Endothelial cell of umbilical vein (primary cell): ENCODE results near the gene SLC13A1. TPM values are rescaled to one million over a fixed set of nuclear protein-coding genes. Genes with fewer than 3 reads are reported as not detected.

Experiments
- BruUV-seq: library from RNA; stranded (reverse); fragments of 400-500 nt; replicated peaks from 2 replicates; lab custom pipeline; 2021; lab: Mats Ljungman, UMichigan
- CTCF ChIA-PET: fragments of 300-600, 350-600 bp; sonication (Branson Sonifier 250); formaldehyde crosslinking; loops from one replicate; lab custom pipeline; 2021; ENCODE audit warnings: antibody characterized with exemption, inconsistent platforms; lab: Charles Lee
- POLR2A ChIA-PET: fragments of 300-600, 350-600 bp; sonication (Branson Sonifier 250); formaldehyde crosslinking; loops from one replicate; lab custom pipeline; 2021; ENCODE audit warnings: antibody characterized with exemption, inconsistent platforms; lab: Charles Lee
- DNase-seq: peaks from one replicate; pipeline ENCODE4 v3.0.0-alpha.2; 2011; ENCODE audit warnings: low read depth, low spot score
- FAIRE-seq: peaks from 2 replicates; lab custom pipeline; 2011; peaks lifted over from hg19 to GRCh38; lab: Jason Lieb, UNC
- H2AFZ ChIP-seq: 2 replicates; pipeline ENCODE4 v1.6.0; 2012; ENCODE audit warnings: low read depth, low read length, control low read depth, inconsistent platforms
- H3K27ac ChIP-seq: 2 replicates; pipeline ENCODE4 v1.5.1; 2011; ENCODE audit warnings: low read depth, mild to moderate bottlenecking, control low read depth, low read length, moderate library complexity; ENCODE audit not compliant: insufficient read depth
- H3K27me3 ChIP-seq, 2 experiments: 2 replicates each; pipeline versions ENCODE4 v1.6.0 to v1.6.1; 2011; ENCODE audit warnings: low read length in 2 of 2, mixed read lengths in 1 of 2; ENCODE audit not compliant: control insufficient read depth in 2 of 2, insufficient read depth in 2 of 2
- H3K36me3 ChIP-seq, 2 experiments: 2 replicates in 1 of 2; 3 replicates in 1 of 2; pipeline ENCODE4 v1.5.1; 2011; ENCODE audit warnings: low read length in 2 of 2, mild to moderate bottlenecking in 1 of 2, moderate library complexity in 1 of 2; ENCODE audit not compliant: control insufficient read depth in 2 of 2, insufficient read depth in 2 of 2; ENCODE audit errors: extremely low read depth in 1 of 2
- H3K4me1 ChIP-seq: 3 replicates; pipeline ENCODE4 v1.5.1; 2011; ENCODE audit warnings: mild to moderate bottlenecking, low read length; ENCODE audit not compliant: control insufficient read depth, insufficient read depth; ENCODE audit errors: extremely low read depth
- H3K4me2 ChIP-seq: 2 replicates; pipeline ENCODE4 v1.6.1; 2011; ENCODE audit warnings: low read length, control low read depth, mixed read lengths; ENCODE audit not compliant: insufficient read depth
- H3K4me3 ChIP-seq, 3 experiments: fragments of 200-600 bp in 1 of 3; sonication (generic), shearing (Covaris generic) in 1 of 3; replicated peaks in 1 of 3; 2 replicates each; pipeline ENCODE4 v1.5.1; 2011 to 2016; ENCODE audit warnings: control low read depth in 3 of 3, low read length in 3 of 3, mild to moderate bottlenecking in 2 of 3, inconsistent platforms in 1 of 3, low read depth in 1 of 3, moderate library complexity in 1 of 3; ENCODE audit not compliant: insufficient read depth in 1 of 3
- H3K79me2 ChIP-seq: 2 replicates; pipeline ENCODE4 v1.6.0; 2012; ENCODE audit warnings: low read length, inconsistent platforms; ENCODE audit not compliant: control insufficient read depth, insufficient read depth
- H3K9ac ChIP-seq: replicated peaks from 2 replicates; pipeline ENCODE3; 2011; ENCODE audit warnings: low read length, control low read depth; ENCODE audit not compliant: insufficient read depth; ENCODE audit errors: extremely low read depth
- H3K9me1 ChIP-seq: replicated peaks from 3 replicates; pipeline ENCODE4 v1.6.0; 2011; ENCODE audit warnings: mild to moderate bottlenecking, low read length; ENCODE audit not compliant: control insufficient read depth, insufficient read depth; ENCODE audit errors: extremely low read depth
- H3K9me3 ChIP-seq: replicated peaks from 2 replicates; pipeline ENCODE4 v1.5.1; 2012; ENCODE audit warnings: low read length, inconsistent platforms; ENCODE audit not compliant: control insufficient read depth, insufficient read depth
- H4K20me1 ChIP-seq: replicated peaks from 2 replicates; pipeline ENCODE3; 2011; ENCODE audit warnings: mild to moderate bottlenecking, low read length; ENCODE audit not compliant: control insufficient read depth, insufficient read depth; ENCODE audit errors: extremely low read depth
- EZH2 ChIP-seq: IDR thresholded peaks from 2 replicates; pipeline ENCODE4 v1.6.1; 2012; ENCODE audit warnings: borderline replicate concordance, low read depth, mild to moderate bottlenecking, moderate library complexity, low read length, inconsistent platforms; ENCODE audit not compliant: severe bottlenecking
- FOS ChIP-seq: IDR thresholded peaks from 2 replicates; pipeline ENCODE4 v1.6.1; 2011; ENCODE audit warnings: mild to moderate bottlenecking, low read length, moderate library complexity, borderline replicate concordance; ENCODE audit not compliant: insufficient read depth
- GATA2 ChIP-seq: IDR thresholded peaks from 2 replicates; pipeline ENCODE4 v1.7.0; 2011; ENCODE audit warnings: low read depth, mild to moderate bottlenecking, moderate library complexity, mixed read lengths, low read length; ENCODE audit not compliant: insufficient read length, insufficient read depth
- JUN ChIP-seq: IDR thresholded peaks from 2 replicates; pipeline ENCODE4 v1.6.1; 2011; ENCODE audit warnings: borderline replicate concordance, low read depth; ENCODE audit not compliant: insufficient read length, insufficient read depth
- MYC ChIP-seq: IDR thresholded peaks from one replicate; pipeline ENCODE4 v1.6.1; 2011; ENCODE audit warnings: mild to moderate bottlenecking, low read depth, low read length
- POLR2A ChIP-seq: IDR thresholded peaks from 2 replicates; pipeline ENCODE4 v1.6.1; 2012; ENCODE audit warnings: low read depth, mild to moderate bottlenecking, control low read depth, low read length
- POLR2AphosphoS5 ChIP-seq: IDR thresholded peaks from 2 replicates; pipeline ENCODE4 v1.6.1; 2012; ENCODE audit warnings: low read depth, mild to moderate bottlenecking, control low read depth, low read length, moderate library complexity; ENCODE audit not compliant: insufficient read depth
- dilution Hi-C: fragments of 300-500 bp; cut with MboI; formaldehyde crosslinking; loops from one replicate; pipeline ENCODE4 v1.15.0; 2019; ENCODE audit warnings: low sequenced_read_pairs; ENCODE audit not compliant: extremely low pct_ligation_motif_present
- intact Hi-C: fragments of 100-400 bp; cut with micrococcal nuclease; formaldehyde crosslinking; loops from one replicate; pipeline ENCODE4 v1.10.0; 2022
- polyA plus RNA-seq, 4 experiments: library from polyadenylated mRNA; depleted of rRNA in 3 of 4; stranded (reverse) in 3 of 4; unstranded in 1 of 4; fragments of >200 nt; gene quantifications; 2 replicates each; pipeline versions ENCODE4 v1.2.1 to v1.2.3, GENCODE V29; 2011 to 2012; ENCODE audit warnings: missing spikeins in 1 of 4
- total RNA-seq: library from RNA; stranded (reverse); gene quantifications from 2 replicates; pipeline ENCODE4 v1.2.3, GENCODE V29; 2021
- TF ChIP-seq, protein P1 (sequence below), 2 donors: IDR thresholded peaks; 1 replicate in 1 of 2; 2 replicates in 1 of 2; pipeline ENCODE4 v1.5.1; 2011; ENCODE audit warnings: low read length in 2 of 2, mild to moderate bottlenecking in 2 of 2, moderate library complexity in 2 of 2, control low read depth in 1 of 2, inconsistent platforms in 1 of 2, low read depth in 1 of 2; ENCODE audit not compliant: insufficient read depth in 1 of 2; ENCODE audit errors: extremely low read depth in 1 of 2
- TF ChIP-seq, protein P2 (sequence below): IDR thresholded peaks from 2 replicates; pipeline ENCODE4 v1.6.1; 2011; ENCODE audit not compliant: insufficient read depth, insufficient read length

Gene SLC13A1
- total and polyA plus RNA-seq, 2 donors (not counting 3 experiments of a cell fraction or from before 2014, with no cell fraction given) = not detected

DNA sequence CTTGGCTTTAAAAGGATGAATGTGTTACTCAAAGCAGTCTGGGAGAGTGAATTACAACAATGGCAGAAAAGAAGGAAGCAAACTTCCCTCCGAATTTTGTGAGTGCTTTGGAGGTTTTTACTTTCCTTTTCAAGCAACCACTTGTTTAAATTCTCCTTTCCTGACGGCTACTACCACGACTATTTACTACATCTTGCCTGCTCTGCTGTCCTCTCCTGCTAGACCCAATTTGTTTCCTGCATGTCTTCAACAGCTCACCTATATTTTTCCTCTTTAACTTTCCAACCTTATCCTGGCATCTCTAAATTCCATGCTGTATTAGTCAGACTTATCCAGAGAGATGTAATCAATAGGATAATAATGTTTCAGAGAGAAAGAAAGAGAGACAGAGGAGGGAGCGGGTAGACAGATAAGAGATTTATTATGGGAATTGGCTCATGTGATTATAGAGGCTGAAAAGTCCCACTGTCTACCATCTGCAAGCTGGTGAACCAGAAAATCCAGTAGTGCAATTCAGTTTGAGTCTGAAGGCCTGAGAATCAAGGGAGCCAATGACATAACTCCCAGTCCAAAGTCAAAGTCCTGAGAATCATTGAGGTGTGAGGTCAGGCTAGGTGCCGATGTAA, 42.8 kb upstream of the SLC13A1 start:
- DNase-seq (no peak), FAIRE-seq (no peak)
- H3K27me3 ChIP-seq = no peaks in the 10 kb centered on the region
- H3K9ac ChIP-seq = no peak overlapping the region
- CTCF ChIA-PET = no interaction called here
- POLR2A ChIA-PET = no interaction called here
- no peak overlapping the region for H2AFZ ChIP-seq
- BruUV-seq = no TSS peak
- H4K20me1 ChIP-seq = no peaks in the 10 kb centered on the region
- intact Hi-C loops (no loop called here), dilution Hi-C loops (no loop called here)
- no peaks in the 10 kb centered on the region for H3K79me2 ChIP-seq
- no peaks in the 10 kb centered on the region for H3K36me3 ChIP-seq
- H3K4me1 ChIP-seq = no peaks in the 10 kb centered on the region
- TF ChIP-seq JUN (no peak), POLR2AphosphoS5 (no peak), MYC (no peak), GATA2 (no peak), POLR2A (no peak), FOS (no peak), EZH2 (no peak)
- TF ChIP-seq, protein P1, sequence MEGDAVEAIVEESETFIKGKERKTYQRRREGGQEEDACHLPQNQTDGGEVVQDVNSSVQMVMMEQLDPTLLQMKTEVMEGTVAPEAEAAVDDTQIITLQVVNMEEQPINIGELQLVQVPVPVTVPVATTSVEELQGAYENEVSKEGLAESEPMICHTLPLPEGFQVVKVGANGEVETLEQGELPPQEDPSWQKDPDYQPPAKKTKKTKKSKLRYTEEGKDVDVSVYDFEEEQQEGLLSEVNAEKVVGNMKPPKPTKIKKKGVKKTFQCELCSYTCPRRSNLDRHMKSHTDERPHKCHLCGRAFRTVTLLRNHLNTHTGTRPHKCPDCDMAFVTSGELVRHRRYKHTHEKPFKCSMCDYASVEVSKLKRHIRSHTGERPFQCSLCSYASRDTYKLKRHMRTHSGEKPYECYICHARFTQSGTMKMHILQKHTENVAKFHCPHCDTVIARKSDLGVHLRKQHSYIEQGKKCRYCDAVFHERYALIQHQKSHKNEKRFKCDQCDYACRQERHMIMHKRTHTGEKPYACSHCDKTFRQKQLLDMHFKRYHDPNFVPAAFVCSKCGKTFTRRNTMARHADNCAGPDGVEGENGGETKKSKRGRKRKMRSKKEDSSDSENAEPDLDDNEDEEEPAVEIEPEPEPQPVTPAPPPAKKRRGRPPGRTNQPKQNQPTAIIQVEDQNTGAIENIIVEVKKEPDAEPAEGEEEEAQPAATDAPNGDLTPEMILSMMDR (IDR thresholded peaks at IDR 0.05; ENCODE audit: extremely low read depth in 1 of 2, insufficient read depth in 1 of 2, low read depth in 1 of 2, low read length in 2 of 2) = no peak
- TF ChIP-seq, protein P2, sequence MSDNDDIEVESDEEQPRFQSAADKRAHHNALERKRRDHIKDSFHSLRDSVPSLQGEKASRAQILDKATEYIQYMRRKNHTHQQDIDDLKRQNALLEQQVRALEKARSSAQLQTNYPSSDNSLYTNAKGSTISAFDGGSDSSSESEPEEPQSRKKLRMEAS = no peak
- H3K4me3 ChIP-seq = no peak overlapping the region
- no peaks in the 10 kb centered on the region for H3K9me3 ChIP-seq
- no peaks in the 10 kb centered on the region for H3K9me1 ChIP-seq
- no peak overlapping the region for H3K4me2 ChIP-seq
- H3K27ac ChIP-seq = no peak overlapping the region
